HFF-Myc (cell line): ENCODE measurements around the gene IWS1.

ENCODE experiments used
- DNase-seq: peaks from one replicate; pipeline ENCODE4 v3.0.0-alpha.2; 2011; ENCODE audit warnings: low read depth; ENCODE audit errors: extremely low read depth
- H3K4me3 ChIP-seq: replicated peaks from 2 replicates; pipeline ENCODE4 v1.5.1; 2011; ENCODE audit warnings: low read depth, mild to moderate bottlenecking, control low read depth, low read length
- TF ChIP-seq, protein P1 (sequence below): IDR thresholded peaks from 2 replicates; pipeline ENCODE4 v1.5.1; 2012; ENCODE audit warnings: mild to moderate bottlenecking, low read depth, low read length, control low read depth; ENCODE audit errors: missing control alignments

The IWS1 gene

DNA sequence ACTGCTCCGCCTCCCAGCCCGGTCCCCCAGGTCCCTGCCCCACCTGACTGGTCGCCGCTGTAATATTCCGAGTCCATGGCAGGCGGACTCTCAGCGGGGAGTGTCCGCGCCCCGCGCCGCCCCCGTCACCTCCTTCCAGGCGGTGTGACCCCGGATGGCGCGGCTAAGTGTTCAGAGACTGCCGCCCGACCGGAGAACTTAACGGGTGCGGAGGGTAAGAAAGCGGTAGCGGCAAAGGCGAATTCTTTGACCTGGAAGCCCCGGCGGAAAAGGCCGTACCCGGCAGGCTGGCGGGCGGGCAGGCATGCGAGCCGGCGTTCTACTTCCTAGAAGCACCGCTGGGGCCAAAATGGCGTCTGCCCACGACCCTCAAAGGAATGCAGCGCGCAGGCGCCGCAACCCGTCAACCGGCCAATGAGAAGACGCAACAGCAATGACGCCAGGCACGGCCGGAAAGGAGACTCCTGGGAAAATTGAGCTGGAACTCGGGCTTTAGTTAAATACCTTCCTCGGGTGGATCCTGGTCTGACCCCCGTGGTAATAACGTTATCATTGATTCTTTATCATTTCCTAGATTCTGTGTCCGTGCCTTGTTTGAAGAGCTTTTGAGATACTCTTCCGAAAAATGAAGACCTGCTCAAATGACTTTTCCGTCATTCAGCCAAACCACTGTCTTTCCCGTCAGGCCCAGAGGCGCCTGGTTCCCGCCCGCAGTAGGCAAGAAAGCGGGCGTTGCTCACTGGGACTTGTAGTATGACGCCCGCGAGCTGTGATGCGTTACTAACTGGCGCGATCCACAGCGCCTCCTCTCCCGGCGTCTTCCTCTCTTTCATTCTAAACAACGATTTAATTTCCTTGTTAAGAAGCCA is at the start of gene IWS1:
Gene IWS1, minus strand, starts transcription at position 358 of the 869 bp plus-strand sequence. Its CDS starts 281 bp downstream, at position 77.
- H3K4me3 ChIP-seq: peak within 1 kb of the TSS; percentile 87
- peak; percentile 89 for DNase-seq
- TF ChIP-seq, protein P1, sequence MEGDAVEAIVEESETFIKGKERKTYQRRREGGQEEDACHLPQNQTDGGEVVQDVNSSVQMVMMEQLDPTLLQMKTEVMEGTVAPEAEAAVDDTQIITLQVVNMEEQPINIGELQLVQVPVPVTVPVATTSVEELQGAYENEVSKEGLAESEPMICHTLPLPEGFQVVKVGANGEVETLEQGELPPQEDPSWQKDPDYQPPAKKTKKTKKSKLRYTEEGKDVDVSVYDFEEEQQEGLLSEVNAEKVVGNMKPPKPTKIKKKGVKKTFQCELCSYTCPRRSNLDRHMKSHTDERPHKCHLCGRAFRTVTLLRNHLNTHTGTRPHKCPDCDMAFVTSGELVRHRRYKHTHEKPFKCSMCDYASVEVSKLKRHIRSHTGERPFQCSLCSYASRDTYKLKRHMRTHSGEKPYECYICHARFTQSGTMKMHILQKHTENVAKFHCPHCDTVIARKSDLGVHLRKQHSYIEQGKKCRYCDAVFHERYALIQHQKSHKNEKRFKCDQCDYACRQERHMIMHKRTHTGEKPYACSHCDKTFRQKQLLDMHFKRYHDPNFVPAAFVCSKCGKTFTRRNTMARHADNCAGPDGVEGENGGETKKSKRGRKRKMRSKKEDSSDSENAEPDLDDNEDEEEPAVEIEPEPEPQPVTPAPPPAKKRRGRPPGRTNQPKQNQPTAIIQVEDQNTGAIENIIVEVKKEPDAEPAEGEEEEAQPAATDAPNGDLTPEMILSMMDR: no peak

DNA sequence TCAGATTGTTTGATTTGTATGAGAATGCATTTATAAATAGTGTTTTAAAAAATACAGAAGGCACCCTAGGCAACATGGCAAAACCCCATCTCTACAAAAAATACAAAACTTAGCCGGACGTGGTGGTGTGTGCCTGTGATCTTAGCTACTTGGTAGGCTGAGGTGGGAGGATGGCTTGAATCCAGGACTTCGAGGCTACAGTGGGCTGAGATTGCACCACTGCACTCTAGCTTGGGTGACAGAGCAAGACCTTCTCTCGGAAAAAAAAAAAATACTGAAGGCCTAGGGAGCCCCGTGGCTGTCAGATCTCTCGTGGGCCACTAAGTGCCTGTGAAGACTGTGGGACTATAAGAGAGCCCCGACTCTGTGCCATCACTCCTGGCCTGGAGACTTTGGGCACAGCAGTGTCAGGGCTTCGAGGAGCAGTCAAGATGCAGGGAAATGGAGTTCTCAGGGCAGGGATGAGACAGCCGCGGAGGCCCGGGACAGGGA is 49.7 kb upstream of the IWS1 start:
- no peak overlapping the region for H3K4me3 ChIP-seq
- TF ChIP-seq, protein P1: no peak
- DNase-seq: no peak

DNA sequence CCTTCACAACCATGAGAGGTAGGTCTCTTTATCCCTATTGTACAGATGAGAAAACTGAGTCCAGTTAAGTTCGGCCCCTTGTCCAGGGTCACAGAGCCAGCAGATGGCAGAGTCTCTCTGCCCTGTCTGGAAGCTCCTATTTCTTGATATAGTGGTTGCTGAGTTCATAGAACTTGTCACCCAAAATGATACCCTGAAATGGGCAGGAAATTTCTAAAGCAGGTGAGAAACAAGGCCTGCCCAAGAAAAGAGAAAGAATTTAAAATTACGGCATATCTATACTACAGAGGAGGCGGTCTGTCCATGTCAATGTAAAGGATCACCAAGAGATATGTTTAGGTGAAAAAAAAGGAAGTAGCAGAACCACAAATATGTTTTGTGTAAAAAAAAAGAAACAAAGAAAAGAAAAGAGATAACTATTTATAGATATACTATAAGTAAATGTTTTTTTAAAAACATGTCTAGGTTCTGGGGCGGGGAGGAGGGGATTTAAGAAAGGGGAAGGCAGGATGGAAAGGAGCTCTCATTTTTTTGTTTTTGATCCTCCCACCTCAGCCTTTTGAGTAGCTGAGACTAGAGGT is 49.0 kb upstream of the IWS1 start:
- TF ChIP-seq, protein P1: no peak
- DNase-seq: no peak
- H3K4me3 ChIP-seq: no peak overlapping the region

DNA sequence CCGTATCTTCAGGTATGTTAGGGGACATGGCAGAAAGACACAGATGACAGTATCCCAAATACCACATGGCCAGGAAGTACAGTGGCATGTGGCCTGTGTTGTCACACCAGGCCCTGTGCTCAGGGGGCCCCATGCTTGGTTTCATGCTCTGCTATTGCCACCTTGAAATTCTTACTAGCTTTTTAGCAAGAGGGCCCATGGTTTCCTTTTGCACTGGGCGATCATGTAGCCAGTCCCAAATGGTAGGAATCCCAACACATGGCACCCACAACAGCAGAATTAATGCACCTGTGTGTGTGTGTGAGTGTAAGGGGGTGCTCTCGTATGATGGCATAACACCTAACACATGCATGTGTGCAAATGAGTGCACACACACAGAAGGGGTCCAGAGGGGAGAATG is 48.4 kb upstream of the IWS1 start:
- TF ChIP-seq, protein P1: no peak
- no peak for DNase-seq

DNA sequence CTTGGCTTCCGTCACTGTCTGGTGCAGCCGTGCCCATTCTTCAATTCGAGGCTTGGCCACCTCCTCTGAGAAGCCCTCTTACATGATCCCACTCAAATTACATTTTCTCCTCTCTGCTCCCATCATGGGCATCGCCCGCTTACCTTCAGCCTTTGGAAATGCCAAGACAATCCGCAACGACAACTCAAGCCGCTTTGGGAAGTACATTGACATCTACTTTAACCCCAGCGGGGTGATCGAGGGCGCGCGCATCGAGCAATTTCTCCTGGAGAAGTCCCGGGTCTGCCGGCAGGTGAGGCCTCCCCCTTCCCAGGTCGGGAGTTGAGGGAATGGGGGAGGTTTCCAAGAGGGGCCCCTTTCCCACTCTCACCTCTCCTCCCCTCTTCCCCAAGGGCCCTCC is 47.5 kb upstream of the IWS1 start:
- no peak for DNase-seq
- TF ChIP-seq, protein P1: no peak
- H3K4me3 ChIP-seq: no peak overlapping the region

More for the DNA sequence above, 48.4 kb upstream of the IWS1 start:
- H3K4me3 ChIP-seq: no peak overlapping the region

DNA sequence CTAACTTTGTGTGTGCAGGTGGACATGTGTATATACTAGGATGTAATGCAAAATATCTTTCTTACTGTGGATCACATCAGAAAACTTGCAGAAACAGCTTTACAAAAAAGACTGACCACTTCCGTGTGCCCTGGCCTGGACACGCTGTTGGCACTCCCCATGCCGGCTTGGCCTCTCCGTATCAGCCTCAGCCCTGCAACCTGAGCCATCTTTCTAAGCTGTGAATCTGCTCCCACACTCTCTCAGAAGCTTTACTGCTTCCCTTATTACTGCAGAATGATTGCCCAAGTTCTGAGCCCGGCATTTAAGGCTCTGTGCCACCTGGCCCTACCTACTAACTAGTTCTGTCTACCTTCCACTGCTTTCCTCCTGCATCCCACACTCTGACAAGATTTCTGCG is 47.0 kb upstream of the IWS1 start:
- DNase-seq: no peak
- TF ChIP-seq, protein P1: no peak
- no peak overlapping the region for H3K4me3 ChIP-seq
